Testis (tissue), 2 donors: ENCODE results near the gene ZNF441.

Experiments
- CTCF ChIP-seq, 3 experiments: fragments of 450-650 bp in 2 of 3; fragments of 200-600 bp in 1 of 3; sonication (generic) in 1 of 3; IDR thresholded peaks; one replicate each; pipeline ENCODE4 v1.5.1; 2016 to 2019; ENCODE audit warnings: antibody characterized with exemption in 3 of 3, mild to moderate bottlenecking in 2 of 3, moderate library complexity in 1 of 3
- POLR2A ChIP-seq: fragments of 450-650 bp; IDR thresholded peaks from one replicate; pipeline ENCODE4 v1.6.1; 2017; ENCODE audit warnings: antibody characterized with exemption, mild to moderate bottlenecking, moderate library complexity

- TF ChIP-seq CTCF (IDR thresholded peaks at IDR 0.05) (no peak), POLR2A (no peak)
These were observed 26.1 kb downstream of the ZNF441 start for GRCh38 chr19:11792942-11793341.
